Liver (tissue), 3 donors: ENCODE results near the gene PATJ.

Experiments used
- CTCF ChIP-seq: fragments of 150-350 bp; IDR thresholded peaks from 2 replicates; pipeline ENCODE4 v1.5.1; 2017; ENCODE audit warnings: improper control_type of control experiment, low read depth, low read length; ENCODE audit not compliant: missing input control
- EGR1 ChIP-seq, 2 donors: IDR thresholded peaks; 2 replicates each; pipeline ENCODE4 v1.6.1; 2016 to 2018; ENCODE audit warnings: antibody characterized with exemption in 2 of 2, low read depth in 2 of 2
- FOXA1 ChIP-seq: IDR thresholded peaks from 2 replicates; pipeline ENCODE4 v1.6.1; 2016; ENCODE audit warnings: antibody characterized with exemption
- NR2F2 ChIP-seq: IDR thresholded peaks from 2 replicates; pipeline ENCODE4 v1.6.1; 2016; ENCODE audit warnings: antibody characterized with exemption
- RXRA ChIP-seq, 2 donors: IDR thresholded peaks; 2 replicates each; pipeline ENCODE4 v1.6.1; 2017 to 2018; ENCODE audit warnings: antibody characterized with exemption in 2 of 2, mild to moderate bottlenecking in 1 of 2
- TF ChIP-seq, protein P1 (sequence below): IDR thresholded peaks from 2 replicates; pipeline ENCODE4 v1.6.1; 2016; ENCODE audit warnings: antibody characterized with exemption, mild to moderate bottlenecking
- donor health status: healthy.
- donor health status: healthy.

DNA sequence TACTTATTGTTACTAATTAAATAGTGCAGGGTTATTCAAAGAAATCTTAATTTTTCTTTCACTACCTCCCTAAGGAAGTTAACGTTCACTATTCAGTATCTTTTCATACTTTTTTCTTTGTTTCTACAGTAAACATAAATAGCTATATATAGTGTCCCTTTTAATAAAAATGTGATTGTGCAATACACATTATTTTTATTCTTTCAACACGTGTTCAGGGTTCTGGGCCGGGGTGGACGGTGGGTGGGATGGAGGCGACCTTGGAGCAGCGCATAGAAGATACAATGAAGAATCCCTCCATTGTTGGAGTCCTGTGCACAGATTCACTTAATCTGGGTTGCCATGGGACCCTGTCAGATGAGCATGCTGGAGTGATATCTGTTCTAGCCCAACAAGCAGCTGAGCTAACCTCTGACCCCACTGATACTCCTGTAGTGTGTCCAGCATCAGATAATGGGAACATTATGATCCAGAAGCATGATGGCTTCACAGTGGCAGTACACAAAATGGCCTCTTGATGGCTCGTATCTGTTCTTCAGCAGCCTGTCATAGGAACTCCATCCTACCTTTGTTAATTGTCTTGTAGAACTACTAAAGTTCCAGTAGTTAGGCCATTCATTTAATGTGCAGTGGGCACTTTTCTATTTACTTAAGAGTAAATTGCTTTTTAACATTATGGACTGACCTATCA is 296.5 kb downstream of the PATJ start:
- TF ChIP-seq RXRA (IDR thresholded peaks at IDR 0.05) (no peak), CTCF (no peak), FOXA1 (no peak), EGR1 (IDR thresholded peaks at IDR 0.05; ENCODE audit: low read depth in 2 of 2) (no peak), NR2F2 (no peak)
- TF ChIP-seq, protein P1, sequence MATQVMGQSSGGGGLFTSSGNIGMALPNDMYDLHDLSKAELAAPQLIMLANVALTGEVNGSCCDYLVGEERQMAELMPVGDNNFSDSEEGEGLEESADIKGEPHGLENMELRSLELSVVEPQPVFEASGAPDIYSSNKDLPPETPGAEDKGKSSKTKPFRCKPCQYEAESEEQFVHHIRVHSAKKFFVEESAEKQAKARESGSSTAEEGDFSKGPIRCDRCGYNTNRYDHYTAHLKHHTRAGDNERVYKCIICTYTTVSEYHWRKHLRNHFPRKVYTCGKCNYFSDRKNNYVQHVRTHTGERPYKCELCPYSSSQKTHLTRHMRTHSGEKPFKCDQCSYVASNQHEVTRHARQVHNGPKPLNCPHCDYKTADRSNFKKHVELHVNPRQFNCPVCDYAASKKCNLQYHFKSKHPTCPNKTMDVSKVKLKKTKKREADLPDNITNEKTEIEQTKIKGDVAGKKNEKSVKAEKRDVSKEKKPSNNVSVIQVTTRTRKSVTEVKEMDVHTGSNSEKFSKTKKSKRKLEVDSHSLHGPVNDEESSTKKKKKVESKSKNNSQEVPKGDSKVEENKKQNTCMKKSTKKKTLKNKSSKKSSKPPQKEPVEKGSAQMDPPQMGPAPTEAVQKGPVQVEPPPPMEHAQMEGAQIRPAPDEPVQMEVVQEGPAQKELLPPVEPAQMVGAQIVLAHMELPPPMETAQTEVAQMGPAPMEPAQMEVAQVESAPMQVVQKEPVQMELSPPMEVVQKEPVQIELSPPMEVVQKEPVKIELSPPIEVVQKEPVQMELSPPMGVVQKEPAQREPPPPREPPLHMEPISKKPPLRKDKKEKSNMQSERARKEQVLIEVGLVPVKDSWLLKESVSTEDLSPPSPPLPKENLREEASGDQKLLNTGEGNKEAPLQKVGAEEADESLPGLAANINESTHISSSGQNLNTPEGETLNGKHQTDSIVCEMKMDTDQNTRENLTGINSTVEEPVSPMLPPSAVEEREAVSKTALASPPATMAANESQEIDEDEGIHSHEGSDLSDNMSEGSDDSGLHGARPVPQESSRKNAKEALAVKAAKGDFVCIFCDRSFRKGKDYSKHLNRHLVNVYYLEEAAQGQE: no peak
